ENCODE data around the gene ECPAS.
A peak's percentile ranks its signal among the peaks of the same experiment; 100 is the strongest.

Gene ECPAS

GRCh38 chr9:111481885-111482636, 2.1 kb downstream of the ECPAS start:
- peak overlapping the region; percentile 86 to 91 (median 90) for H3K27ac Mint-ChIP-seq
- no peaks in the 10 kb centered on the region for H3K36me3 Mint-ChIP-seq (ENCODE audit: low read depth)
- no peaks in the 10 kb centered on the region for H3K9me3 Mint-ChIP-seq

GRCh38 chr9:111477677-111478076, 6.5 kb downstream of the ECPAS start:
- Mint-ChIP-seq H3K27me3 (ENCODE audit: low read depth) (no peaks in the 10 kb centered on the region), H3K4me1 (peaks cover 45% of the 10 kb centered on the region), H3K27ac (no peak overlapping the region), H3K4me3 (no peak overlapping the region), H3K9me3 (no peaks in the 10 kb centered on the region), H3K36me3 (ENCODE audit: low read depth) (peaks cover 2% of the 10 kb centered on the region)
- TF ChIP-seq, protein P1, sequence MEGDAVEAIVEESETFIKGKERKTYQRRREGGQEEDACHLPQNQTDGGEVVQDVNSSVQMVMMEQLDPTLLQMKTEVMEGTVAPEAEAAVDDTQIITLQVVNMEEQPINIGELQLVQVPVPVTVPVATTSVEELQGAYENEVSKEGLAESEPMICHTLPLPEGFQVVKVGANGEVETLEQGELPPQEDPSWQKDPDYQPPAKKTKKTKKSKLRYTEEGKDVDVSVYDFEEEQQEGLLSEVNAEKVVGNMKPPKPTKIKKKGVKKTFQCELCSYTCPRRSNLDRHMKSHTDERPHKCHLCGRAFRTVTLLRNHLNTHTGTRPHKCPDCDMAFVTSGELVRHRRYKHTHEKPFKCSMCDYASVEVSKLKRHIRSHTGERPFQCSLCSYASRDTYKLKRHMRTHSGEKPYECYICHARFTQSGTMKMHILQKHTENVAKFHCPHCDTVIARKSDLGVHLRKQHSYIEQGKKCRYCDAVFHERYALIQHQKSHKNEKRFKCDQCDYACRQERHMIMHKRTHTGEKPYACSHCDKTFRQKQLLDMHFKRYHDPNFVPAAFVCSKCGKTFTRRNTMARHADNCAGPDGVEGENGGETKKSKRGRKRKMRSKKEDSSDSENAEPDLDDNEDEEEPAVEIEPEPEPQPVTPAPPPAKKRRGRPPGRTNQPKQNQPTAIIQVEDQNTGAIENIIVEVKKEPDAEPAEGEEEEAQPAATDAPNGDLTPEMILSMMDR (IDR thresholded peaks at IDR 0.05; ENCODE audit: unreplicated experiment in 3 of 3), result no peak

More at GRCh38 chr9:111481885-111482636, 2.1 kb downstream of the ECPAS start:
- peak overlapping the region; percentile 86 to 92 (median 91) for H3K4me3 Mint-ChIP-seq
- peaks cover 21% of the 10 kb centered on the region for H3K4me1 Mint-ChIP-seq
- TF ChIP-seq, protein P1 (IDR thresholded peaks at IDR 0.05; ENCODE audit: unreplicated experiment in 3 of 3), result no peak
- H3K27me3 Mint-ChIP-seq (ENCODE audit: low read depth), result no peaks in the 10 kb centered on the region

- Mint-ChIP-seq H3K27ac (no peak overlapping the region), H3K4me1 (peaks cover 41% of the 10 kb centered on the region), H3K9me3 (no peaks in the 10 kb centered on the region), H3K4me3 (no peak overlapping the region), H3K27me3 (ENCODE audit: low read depth) (no peaks in the 10 kb centered on the region), H3K36me3 (ENCODE audit: low read depth) (peaks cover 3% of the 10 kb centered on the region)
- TF ChIP-seq, protein P1 (IDR thresholded peaks at IDR 0.05; ENCODE audit: unreplicated experiment in 3 of 3), result no peak
Observed at GRCh38 chr9:111475195-111475594, 9.0 kb downstream of the ECPAS start.

- no peaks in the 10 kb centered on the region for H3K9me3 Mint-ChIP-seq
- TF ChIP-seq, protein P1 (IDR thresholded peaks at IDR 0.05; ENCODE audit: unreplicated experiment in 3 of 3), result no peak
- no peak overlapping the region for H3K4me3 Mint-ChIP-seq
- H3K27me3 Mint-ChIP-seq (ENCODE audit: low read depth), result no peaks in the 10 kb centered on the region
- peaks cover 41% of the 10 kb centered on the region for H3K4me1 Mint-ChIP-seq
- H3K36me3 Mint-ChIP-seq (ENCODE audit: low read depth), result peaks cover 3% of the 10 kb centered on the region
- H3K27ac Mint-ChIP-seq, result no peak overlapping the region
Observed at GRCh38 chr9:111474385-111474784, 9.8 kb downstream of the ECPAS start.

- Mint-ChIP-seq H3K4me1 (peaks cover 20% of the 10 kb centered on the region), H3K27me3 (ENCODE audit: low read depth) (no peaks in the 10 kb centered on the region), H3K36me3 (ENCODE audit: low read depth) (peaks cover 28% of the 10 kb centered on the region), H3K27ac (peak overlapping the region in 2 of 3 experiments; percentile 1), H3K4me3 (no peak overlapping the region), H3K9me3 (peaks cover 5% of the 10 kb centered on the region)
- TF ChIP-seq, protein P1 (IDR thresholded peaks at IDR 0.05; ENCODE audit: unreplicated experiment in 3 of 3), result no peak
Observed at GRCh38 chr9:111467778-111468367, 16.3 kb downstream of the ECPAS start.
